Activated gamma-delta T cell treated with Interleukin-2 at 50 U/mL for 16 hours (primary cell): ENCODE data around the gene HSD17B11.
"Not testable (repeated sequence)": the region's sequence is repeated elsewhere in the genome, so short reads cannot be mapped to it uniquely, and the experiment has no call there.

Source experiments
- DNase-seq: peaks from one replicate; pipeline ENCODE4 v3.0.0-alpha.2; 2020

HSD17B11 gene

GRCh38 chr4:87354168-87355102 lies 36.6 kb downstream of the HSD17B11 start:
- no peak for DNase-seq

GRCh38 chr4:87353592-87353991 lies 37.4 kb downstream of the HSD17B11 start:
- DNase-seq = peak; percentile 35

GRCh38 chr4:87345139-87345538 lies 45.8 kb downstream of the HSD17B11 start:
- no peak for DNase-seq

DNA sequence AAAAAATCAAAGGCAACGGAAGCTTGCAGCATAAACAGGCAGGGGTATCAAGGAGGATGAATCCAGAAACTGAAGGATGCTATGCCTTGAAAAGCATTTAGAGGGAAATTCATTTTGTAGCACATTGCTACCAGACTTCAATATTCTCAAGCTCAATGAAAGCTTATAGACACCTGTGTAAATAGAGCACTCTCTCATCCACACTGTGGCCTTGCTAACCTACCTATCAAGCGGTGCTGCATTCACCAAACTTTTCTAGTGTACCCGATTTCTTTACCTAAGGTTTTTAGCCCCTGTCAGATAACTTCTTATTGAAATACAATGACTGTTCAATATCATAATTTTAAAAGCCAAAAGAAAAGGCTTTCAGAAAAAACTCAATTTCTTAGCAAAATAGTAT lies 48.1 kb downstream of the HSD17B11 start:
- no peak for DNase-seq

GRCh38 chr4:87341954-87342635 lies 48.9 kb downstream of the HSD17B11 start:
- not testable (repeated sequence) for DNase-seq

- no peak for DNase-seq
These were observed 51.5 kb downstream of the HSD17B11 start for GRCh38 chr4:87339440-87339839.

GRCh38 chr4:87337361-87337760 lies 53.6 kb downstream of the HSD17B11 start:
- no peak for DNase-seq

GRCh38 chr4:87333267-87333666 lies 57.7 kb downstream of the HSD17B11 start:
- no peak for DNase-seq

DNA sequence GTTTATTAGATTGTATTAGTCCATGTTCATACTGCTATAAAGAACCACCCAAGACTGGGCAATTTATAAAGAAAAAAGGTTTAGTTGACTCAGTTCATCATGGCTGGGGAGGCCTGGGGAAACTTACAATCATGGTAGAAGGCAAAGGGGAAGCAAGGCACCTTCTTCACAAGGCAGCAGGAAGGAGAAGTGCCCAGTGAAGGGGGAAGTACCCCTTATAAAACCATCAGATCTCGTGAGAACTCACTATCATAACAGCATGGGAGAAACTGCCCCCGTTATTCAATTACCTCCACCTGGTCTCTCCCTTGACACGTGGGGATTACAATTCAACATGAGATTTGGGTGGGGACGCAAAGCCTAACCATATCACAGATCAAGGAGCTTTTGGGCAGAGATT lies 60.2 kb downstream of the HSD17B11 start:
- DNase-seq = no peak

DNA sequence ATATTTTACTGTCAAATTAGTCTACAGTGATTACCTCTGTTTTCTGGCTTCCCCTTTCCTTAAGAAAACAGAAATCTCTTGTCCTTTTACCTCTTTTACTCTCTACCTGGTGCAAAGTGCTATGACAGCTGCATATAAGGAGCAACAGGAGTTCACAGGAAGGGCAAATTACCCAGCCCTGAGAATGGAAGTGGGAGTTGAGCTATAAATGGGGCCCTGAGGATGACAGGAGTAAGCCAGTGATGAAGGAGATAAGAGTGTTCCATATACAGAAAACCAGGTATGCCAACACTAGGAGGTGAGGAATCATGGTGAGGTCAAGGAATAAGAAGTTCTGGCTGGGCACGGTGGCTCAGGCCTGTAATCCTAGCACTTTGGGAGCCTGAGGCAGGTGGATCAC lies 63.9 kb downstream of the HSD17B11 start:
- DNase-seq = no peak

GRCh38 chr4:87326460-87326859 lies 64.5 kb downstream of the HSD17B11 start:
- no peak for DNase-seq

- DNase-seq = no peak
These were observed 68.2 kb downstream of the HSD17B11 start, which contains the start of gene HSD17B13 for GRCh38 chr4:87322754-87323153. Gene HSD17B13 (minus strand): TSS chr4:87322882. CDS start chr4:87322841, 41 bp downstream.

GRCh38 chr4:87321888-87322287 lies 69.1 kb downstream of the HSD17B11 start:
- DNase-seq = no peak

DNA sequence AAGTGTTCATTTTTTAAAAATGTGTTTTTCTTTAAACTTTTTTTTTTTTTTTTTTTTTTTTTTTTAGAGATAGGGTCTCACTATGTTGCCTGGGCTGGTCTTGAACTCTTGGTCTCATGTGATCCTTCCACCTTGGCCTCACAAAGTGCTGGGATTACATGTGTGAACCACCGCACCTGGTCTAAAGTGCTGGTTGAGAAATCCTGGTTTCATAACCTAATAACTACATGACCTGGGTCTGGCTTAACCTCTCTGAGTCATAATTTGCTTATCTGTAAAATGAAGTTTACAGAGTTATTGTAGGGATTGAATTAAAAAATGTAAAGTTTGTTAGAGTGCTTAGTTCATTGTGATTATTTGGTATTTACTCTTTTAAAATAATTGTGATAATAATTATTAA lies 73.5 kb downstream of the HSD17B11 start:
- DNase-seq = no peak

DNA sequence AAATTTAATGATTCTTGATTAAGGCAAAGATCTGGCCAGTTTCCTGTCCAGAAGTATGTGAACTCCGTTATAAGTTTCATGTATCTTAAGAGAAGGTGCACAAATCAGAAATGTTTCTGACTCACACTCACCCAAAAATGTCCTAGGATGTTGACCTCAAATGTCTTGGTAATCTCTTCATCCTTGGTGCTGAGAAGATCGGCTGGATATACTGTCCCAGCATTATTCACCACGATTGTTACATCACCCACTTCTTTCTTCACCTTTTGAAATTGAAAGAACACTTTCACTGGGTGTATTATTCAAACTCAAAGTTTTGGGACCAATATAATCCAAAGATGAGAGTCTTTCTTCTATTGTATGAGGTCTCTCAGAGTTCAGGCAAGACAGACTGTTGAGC lies 74.0 kb downstream of the HSD17B11 start:
- no peak for DNase-seq

DNA sequence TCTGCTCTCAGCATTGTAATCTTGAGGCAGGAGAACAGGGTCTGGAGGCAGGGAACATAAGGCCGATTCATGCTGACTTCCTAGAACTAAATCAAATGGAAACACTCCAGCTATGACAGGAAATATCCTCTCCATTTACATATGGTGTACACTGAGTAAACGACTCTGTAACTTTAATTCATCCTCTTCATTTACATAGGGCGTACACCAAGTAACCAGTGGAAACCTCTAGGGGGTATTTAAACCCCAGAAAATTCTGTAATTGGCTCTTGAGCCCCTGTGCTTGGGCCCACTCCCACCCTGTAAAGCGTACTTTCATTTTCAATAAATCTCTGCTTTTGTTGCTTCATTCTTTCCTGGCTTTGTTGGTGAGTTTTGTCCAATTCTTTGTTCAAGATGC lies 76.0 kb downstream of the HSD17B11 start:
- not testable (repeated sequence) for DNase-seq

GRCh38 chr4:87313756-87314155 lies 77.2 kb downstream of the HSD17B11 start:
- no peak for DNase-seq

DNA sequence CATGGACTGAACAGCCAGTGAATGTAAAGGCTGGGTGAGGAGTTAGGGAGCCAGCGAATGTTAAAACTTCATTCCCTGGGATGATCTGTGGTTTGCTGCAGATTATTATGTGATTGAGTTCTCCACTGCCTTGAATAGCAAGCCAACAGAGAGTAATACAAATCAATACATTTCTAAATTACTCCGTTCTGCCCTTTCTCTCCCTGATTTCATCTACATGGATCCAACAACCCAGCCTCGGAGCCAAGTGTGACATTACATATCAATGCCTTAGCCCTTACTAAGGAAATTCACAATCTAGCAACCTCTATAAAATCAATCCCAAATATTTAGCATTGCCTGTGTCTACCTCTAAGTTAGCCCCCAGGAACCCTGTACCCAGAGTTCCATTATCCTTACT lies 79.3 kb downstream of the HSD17B11 start:
- no peak for DNase-seq

- no peak for DNase-seq
These were observed 80.2 kb downstream of the HSD17B11 start for GRCh38 chr4:87310691-87311335.

DNA sequence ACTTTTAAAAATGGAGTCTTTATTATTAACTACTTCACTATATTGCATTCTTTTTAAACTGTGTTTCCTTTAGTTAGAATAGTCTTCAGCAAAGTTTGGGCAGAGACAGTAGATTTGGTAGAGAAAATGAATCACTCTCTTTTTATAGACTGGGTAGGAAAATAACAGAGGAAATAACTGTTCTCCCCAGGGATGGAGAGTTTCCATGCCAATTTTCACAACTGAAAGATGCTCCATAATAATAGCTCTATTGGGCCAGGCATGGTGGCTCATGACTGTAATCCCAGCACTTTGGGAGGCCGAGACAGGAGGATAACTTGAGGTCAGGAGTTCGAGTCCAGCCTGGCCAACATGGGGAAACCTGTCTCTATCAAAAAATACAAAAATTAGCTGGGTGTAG lies 81.4 kb downstream of the HSD17B11 start:
- no peak for DNase-seq

DNA sequence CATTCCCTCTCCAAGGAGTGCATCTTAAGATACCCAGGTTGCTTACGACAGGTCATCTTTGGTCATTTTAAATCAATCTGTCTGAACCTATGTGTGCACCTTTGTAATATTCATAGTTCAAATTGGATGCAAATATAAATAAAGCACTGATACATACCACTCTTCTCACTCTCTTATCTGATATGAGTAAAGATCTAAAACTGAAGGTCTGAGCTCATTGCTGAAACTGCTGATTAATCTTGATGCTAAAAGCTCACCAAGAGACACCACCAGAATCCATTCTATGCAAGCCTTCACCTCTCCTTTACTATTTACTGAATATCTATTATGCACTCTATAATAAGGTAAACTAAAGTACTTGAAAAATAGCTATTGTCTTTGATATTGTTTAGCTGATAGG lies 84.9 kb downstream of the HSD17B11 start:
- DNase-seq = no peak

GRCh38 chr4:87305562-87305961 lies 85.4 kb downstream of the HSD17B11 start:
- no peak for DNase-seq

- DNase-seq = no peak
These were observed 86.1 kb downstream of the HSD17B11 start for GRCh38 chr4:87304745-87305432.
